WTC11 (cell line): ENCODE measurements around the gene OR4P4. TPM values are rescaled to one million over a fixed set of nuclear protein-coding genes. Genes with fewer than 3 reads are reported as not detected.

Experiments
- ATAC-seq: fragments of 200-7000 bp; cut with Tn5 transposase; 2 replicates; pipeline ENCODE4 v1.10.0; 2021; ENCODE audit warnings: mild to moderate bottlenecking, moderate library complexity
- Bru-seq: library from RNA; stranded (reverse); fragments of 400-500 nt; gene quantifications from one replicate; lab custom pipeline; 2021; lab: Mats Ljungman, UMichigan
- CTCF ChIA-PET: fragments of 300-600 bp; sonication (Branson Sonifier 250); formaldehyde crosslinking; loops from one replicate; lab custom pipeline; 2021; ENCODE audit warnings: antibody characterized with exemption; lab: Charles Lee
- POLR2A ChIA-PET: fragments of 350-600 bp; sonication (Branson Sonifier 250); formaldehyde crosslinking; loops from one replicate; lab custom pipeline; 2021; ENCODE audit warnings: antibody characterized with exemption; lab: Charles Lee
- DNase-seq: peaks from one replicate; pipeline ENCODE4 v3.0.0; 2021; ENCODE audit warnings: low spot score
- H3K27ac Mint-ChIP-seq: 2 replicates; pipeline ENCODE4 v1.8.0; 2021; ENCODE audit warnings: mixed read lengths
- H3K27me3 Mint-ChIP-seq: 2 replicates; pipeline ENCODE4 v1.8.0; 2021; ENCODE audit warnings: low read depth, mild to moderate bottlenecking, moderate library complexity, mixed read lengths
- H3K36me3 Mint-ChIP-seq: 2 replicates; pipeline ENCODE4 v1.8.0; 2021; ENCODE audit warnings: mixed read lengths
- H3K4me1 Mint-ChIP-seq: 2 replicates; pipeline ENCODE4 v1.8.0; 2022; ENCODE audit warnings: mixed read lengths
- H3K4me3 Mint-ChIP-seq: 2 replicates; pipeline ENCODE4 v1.8.0; 2021; ENCODE audit warnings: mild to moderate bottlenecking, moderate library complexity, mixed read lengths
- H3K9me3 Mint-ChIP-seq: 2 replicates; pipeline ENCODE4 v1.8.0; 2021; ENCODE audit warnings: mixed read lengths
- ATF2 ChIP-seq: sonication (generic); formaldehyde crosslinking; IDR thresholded peaks from 2 replicates; pipeline ENCODE4 v1.8.1; 2022; ENCODE audit warnings: low read depth, missing genetic modification reagents, borderline replicate concordance
- ATF3 ChIP-seq: sonication (generic); formaldehyde crosslinking; conservative IDR thresholded peaks from 2 replicates; pipeline ENCODE4 v1.8.1; 2022; ENCODE audit warnings: mild to moderate bottlenecking, missing genetic modification reagents
- CDX4 ChIP-seq: fragments of 250-450 bp; sonication (Bioruptor Pico); IDR thresholded peaks from 2 replicates; pipeline ENCODE4 v1.9.0; 2021; ENCODE audit warnings: moderate library complexity, mild to moderate bottlenecking, inconsistent platforms, borderline replicate concordance
- ERG ChIP-seq: fragments of 250-450 bp; sonication (Bioruptor Pico); IDR thresholded peaks from 2 replicates; pipeline ENCODE4 v1.8.0; 2021; ENCODE audit warnings: mild to moderate bottlenecking
- ETV6 ChIP-seq: sonication (generic); formaldehyde crosslinking; IDR thresholded peaks from 2 replicates; pipeline ENCODE4 v1.8.1; 2022; ENCODE audit warnings: mild to moderate bottlenecking, missing genetic modification reagents
- FOXP1 ChIP-seq: sonication (generic); formaldehyde crosslinking; IDR thresholded peaks from 2 replicates; pipeline ENCODE4 v1.8.0; 2022; ENCODE audit warnings: missing genetic modification reagents, mild to moderate bottlenecking, moderate library complexity, borderline replicate concordance
- HMGA2 ChIP-seq: fragments of 250-450 bp; sonication (Bioruptor Pico); IDR thresholded peaks from 2 replicates; pipeline ENCODE4 v1.4.0; 2021; ENCODE audit warnings: mild to moderate bottlenecking, moderate library complexity
- NR1H2 ChIP-seq: sonication (generic); formaldehyde crosslinking; IDR thresholded peaks from 2 replicates; pipeline ENCODE4 v1.9.0; 2021; ENCODE audit warnings: mild to moderate bottlenecking, moderate library complexity, missing genetic modification reagents
- NR3C1 ChIP-seq: sonication (generic); formaldehyde crosslinking; conservative IDR thresholded peaks from 2 replicates; pipeline ENCODE4 v1.8.1; 2023; ENCODE audit warnings: low read depth, mild to moderate bottlenecking, missing genetic modification reagents
- RORB ChIP-seq: fragments of 250-450 bp; sonication (Bioruptor Pico); IDR thresholded peaks from 2 replicates; pipeline ENCODE4 v1.9.0; 2021; ENCODE audit warnings: mild to moderate bottlenecking
- SP1 ChIP-seq: sonication (generic); formaldehyde crosslinking; conservative IDR thresholded peaks from 2 replicates; pipeline ENCODE4 v1.8.1; 2022; ENCODE audit warnings: missing genetic modification reagents
- TCF7 ChIP-seq: sonication (generic); formaldehyde crosslinking; IDR thresholded peaks from 2 replicates; pipeline ENCODE4 v1.8.0; 2022; ENCODE audit warnings: mild to moderate bottlenecking, low read depth, missing genetic modification reagents, moderate library complexity
- ZNF263 ChIP-seq: sonication (generic); formaldehyde crosslinking; IDR thresholded peaks from 2 replicates; pipeline ENCODE4 v1.8.1; 2022; ENCODE audit warnings: low read depth, mild to moderate bottlenecking, moderate library complexity, missing genetic modification reagents
- ZNF317 ChIP-seq: sonication (generic); formaldehyde crosslinking; IDR thresholded peaks from 2 replicates; pipeline ENCODE4 v1.8.1; 2023; ENCODE audit warnings: low read depth, mild to moderate bottlenecking, moderate library complexity, missing genetic modification reagents, borderline replicate concordance
- ZNF416 ChIP-seq: fragments of 250-450 bp; sonication (Bioruptor Pico); IDR thresholded peaks from 2 replicates; pipeline ENCODE4 v1.9.0; 2021; ENCODE audit warnings: mild to moderate bottlenecking, inconsistent platforms
- ZNF532 ChIP-seq: fragments of 250-450 bp; sonication (Bioruptor Pico); IDR thresholded peaks from 2 replicates; pipeline ENCODE4 v1.9.0; 2021; ENCODE audit warnings: mild to moderate bottlenecking, borderline replicate concordance
- long read RNA-seq, 3 experiments: library from RNA in 1 of 3; library from capped mRNA in 1 of 3; library from polyadenylated mRNA in 1 of 3; unstranded in 2 of 3; stranded (forward) in 1 of 3; transcript quantifications; one replicate each; pipeline ENCODE4 v2.0.0, GENCODE V29; 2021
- total RNA-seq: library from RNA; stranded (reverse); gene quantifications from 3 replicates; pipeline ENCODE4 v1.2.3, GENCODE V29; 2021

OR4P4 gene
- total RNA-seq (not detected in 3 replicates), Bru-seq, nascent RNA (not detected)
- long read RNA-seq, experiment 1 = 0 reads
- long read RNA-seq, experiment 2 = 0 reads
- long read RNA-seq, experiment 3 = 0 reads

- no peak within 1 kb of the TSS for H3K4me3 Mint-ChIP-seq
- no peaks in the 10 kb centered on the region for H3K4me1 Mint-ChIP-seq
- ChIA-PET POLR2A (no interaction called here), CTCF (no interaction called here)
- H3K27ac Mint-ChIP-seq = no peak within 1 kb of the TSS
- H3K36me3 Mint-ChIP-seq = peaks cover 69% of the 10 kb centered on the region
- peaks cover 22% of the 10 kb centered on the region for H3K27me3 Mint-ChIP-seq
- no peak for ATAC-seq
- DNase-seq = no peak
- peaks cover 85% of the 10 kb centered on the region for H3K9me3 Mint-ChIP-seq
- TF ChIP-seq CDX4 (CRISPR knock-in tag) = no peak
- no peak for TF ChIP-seq RORB
- TF ChIP-seq SP1 = no peak
- TF ChIP-seq TCF7 (CRISPR knock-in tag) = no peak
- TF ChIP-seq HMGA2 (CRISPR knock-in tag) = no peak
- no peak for TF ChIP-seq NR3C1 (CRISPR knock-in tag)
- TF ChIP-seq ZNF317 (CRISPR knock-in tag) = no peak
- TF ChIP-seq ZNF263 (CRISPR knock-in tag) = no peak
- no peak for TF ChIP-seq ATF3 (CRISPR knock-in tag)
- no peak for TF ChIP-seq ETV6 (CRISPR knock-in tag)
- TF ChIP-seq ZNF416 = no peak
Observed at GRCh38 chr11:55634813-55635212, at the start of gene OR4P4. Gene OR4P4, plus strand, starts transcription at chr11:55635113.

GRCh38 chr11:55607545-55607944 is 27.4 kb upstream of the OR4P4 start, which contains the start of gene OR4C11:
Gene OR4C11, minus strand, starts transcription at chr11:55607645. Its CDS starts 3,272 bp downstream, at chr11:55604373.
- H3K9me3 Mint-ChIP-seq = peaks cover 83% of the 10 kb centered on the region
- CTCF ChIA-PET = no interaction called here

More at GRCh38 chr11:55607545-55607944, 27.4 kb upstream of the OR4P4 start, which contains the start of gene OR4C11:
- Mint-ChIP-seq H3K27me3 (peaks cover 4% of the 10 kb centered on the region; the same call in 1 of the 2 replicates), H3K36me3 (peaks cover 64% of the 10 kb centered on the region), H3K4me3 (no peak within 1 kb of the TSS), H3K27ac (no peak within 1 kb of the TSS), H3K4me1 (no peaks in the 10 kb centered on the region)
- TF ChIP-seq ZNF532 (CRISPR knock-in tag) (no peak), NR1H2 (no peak), ERG (CRISPR knock-in tag) (no peak), FOXP1 (CRISPR knock-in tag) (no peak), ATF2 (CRISPR knock-in tag) (no peak), ZNF263 (CRISPR knock-in tag) (no peak), HMGA2 (CRISPR knock-in tag) (no peak)
- ATAC-seq = no peak
- DNase-seq = no peak
- POLR2A ChIA-PET = no interaction called here
